Measurements from ENCODE around the gene C9orf50.
A peak's percentile ranks its signal among the peaks of the same experiment; 100 is the strongest.
"Not testable (repeated sequence)": the region's sequence is repeated elsewhere in the genome, so short reads cannot be mapped to it uniquely, and the experiment has no call there.

The C9orf50 gene

DNA sequence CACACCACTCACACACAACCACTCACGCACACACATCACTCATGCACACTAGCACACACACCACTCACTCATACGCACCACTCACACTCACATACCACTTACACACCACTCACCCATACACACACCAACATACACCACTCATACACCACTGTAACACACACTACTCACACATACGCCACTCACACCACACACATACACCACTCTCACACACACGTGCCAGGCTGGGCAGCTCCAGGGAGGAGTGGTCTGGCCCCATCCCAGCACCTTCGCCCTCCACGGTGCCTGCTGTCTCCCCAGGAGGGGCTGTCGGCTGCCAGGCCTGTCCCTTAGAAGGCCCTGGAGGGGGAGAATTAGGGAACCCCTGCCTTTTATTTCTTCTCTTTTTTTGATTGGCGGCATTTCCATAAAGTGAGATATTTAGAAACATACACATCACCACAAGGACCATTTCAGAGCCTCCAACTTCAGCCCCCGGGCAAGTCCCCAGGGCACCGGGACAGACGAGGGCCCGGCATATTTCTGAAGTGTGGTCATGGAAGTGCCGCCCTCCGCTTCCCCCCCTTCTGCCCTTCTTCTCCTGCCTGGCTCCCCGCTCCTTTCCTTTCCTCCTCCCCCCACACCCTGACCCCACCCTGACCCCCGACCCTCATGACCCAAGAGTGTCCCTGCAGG, 27.3 kb upstream of the C9orf50 start:
- DNase-seq: peak; percentile 85

DNA sequence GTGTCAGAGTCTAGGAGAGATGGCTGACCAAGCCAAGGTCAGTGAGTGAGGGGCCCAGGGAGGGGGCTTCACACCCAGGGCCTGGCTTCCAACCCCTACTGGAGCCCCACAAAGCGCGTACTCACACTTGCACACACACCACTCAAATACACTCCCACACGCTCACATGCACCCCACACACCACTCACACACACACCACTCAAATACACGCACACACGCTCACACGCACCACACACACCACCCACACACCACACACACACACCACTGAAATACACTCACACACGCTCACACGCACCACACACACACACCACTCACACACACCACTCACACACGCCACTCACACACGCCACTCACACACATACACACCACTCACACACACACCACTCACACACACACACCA, 26.7 kb upstream of the C9orf50 start:
- no peak for DNase-seq

DNA sequence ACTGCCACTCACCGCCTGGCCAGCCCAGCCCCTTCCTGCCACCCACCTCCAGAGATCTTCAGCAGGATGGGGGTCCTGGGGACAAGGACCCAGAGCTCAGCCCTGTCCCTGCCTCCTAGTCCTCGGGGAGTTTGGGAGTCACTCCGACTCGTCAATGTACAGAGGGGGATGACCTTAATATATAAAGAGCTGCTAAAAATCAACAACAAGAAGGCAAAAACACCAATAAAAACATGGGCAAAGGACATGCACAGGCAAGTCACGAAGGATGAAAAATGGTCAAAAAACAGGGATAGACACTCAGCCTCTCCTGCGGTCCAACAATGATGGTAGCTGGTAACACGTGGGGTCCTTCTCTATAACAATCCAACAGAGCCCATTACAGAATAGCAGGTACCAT, 25.8 kb upstream of the C9orf50 start:
- DNase-seq: no peak

DNA sequence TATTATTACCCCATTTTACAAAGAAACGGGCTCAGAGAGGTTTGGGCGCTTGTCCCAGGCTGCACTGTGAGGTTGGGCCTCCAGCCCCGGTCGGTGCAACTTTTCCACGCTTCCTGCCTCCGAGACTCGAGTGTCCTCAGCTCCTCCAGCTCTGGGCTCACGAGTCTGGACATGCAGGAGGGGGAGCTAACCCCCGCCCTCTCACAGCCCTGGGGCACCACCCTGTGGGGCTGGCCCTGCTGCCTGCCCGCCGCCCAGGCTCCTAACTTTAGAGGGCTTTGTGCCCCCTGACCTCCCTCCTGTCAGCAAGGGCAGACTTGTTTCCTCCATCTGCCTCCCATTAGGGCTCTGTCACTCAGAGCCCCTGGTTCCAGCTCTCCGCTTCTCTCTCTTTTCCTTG, 25.4 kb upstream of the C9orf50 start:
- DNase-seq: no peak

DNA sequence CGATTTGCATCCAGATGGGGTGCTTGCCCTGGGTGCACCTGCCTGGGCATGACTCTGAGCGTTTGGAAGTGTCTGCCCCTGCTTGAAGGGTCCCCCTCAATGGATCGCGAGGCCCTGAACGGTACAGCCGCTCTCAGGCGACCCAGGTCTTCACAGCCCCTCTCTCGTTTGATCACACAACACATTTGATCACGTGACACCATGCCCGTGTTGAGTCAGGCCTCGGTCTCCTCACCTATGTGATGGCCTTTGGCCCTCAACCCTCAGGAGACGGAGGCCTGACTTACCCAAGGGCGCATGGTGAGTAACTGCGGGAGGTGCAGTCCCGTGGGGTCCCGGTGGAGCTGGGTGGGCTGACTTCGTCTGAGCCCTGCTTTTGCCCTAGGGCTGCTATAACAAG, 24.0 kb upstream of the C9orf50 start:
- no peak for DNase-seq

DNA sequence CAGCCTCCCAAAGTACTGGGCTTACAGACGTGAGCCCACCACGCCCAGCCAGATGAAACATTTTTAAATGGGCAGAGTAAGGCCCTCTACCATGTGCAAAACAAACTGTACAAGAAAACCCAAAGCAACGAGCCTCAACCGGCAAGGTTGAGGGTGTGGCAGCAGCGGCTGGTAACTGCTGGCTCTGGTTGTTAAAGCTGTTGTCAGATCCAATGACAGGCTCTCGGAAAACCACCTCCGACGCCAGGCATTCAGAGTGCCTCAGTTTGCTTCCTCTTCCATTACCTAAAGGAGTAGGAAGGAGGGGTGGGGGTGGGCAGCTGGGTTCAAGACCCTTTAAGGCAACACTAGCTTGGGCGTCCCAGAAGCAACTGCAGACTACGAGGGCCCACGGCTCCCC, 23.5 kb upstream of the C9orf50 start:
- DNase-seq: no peak

DNA sequence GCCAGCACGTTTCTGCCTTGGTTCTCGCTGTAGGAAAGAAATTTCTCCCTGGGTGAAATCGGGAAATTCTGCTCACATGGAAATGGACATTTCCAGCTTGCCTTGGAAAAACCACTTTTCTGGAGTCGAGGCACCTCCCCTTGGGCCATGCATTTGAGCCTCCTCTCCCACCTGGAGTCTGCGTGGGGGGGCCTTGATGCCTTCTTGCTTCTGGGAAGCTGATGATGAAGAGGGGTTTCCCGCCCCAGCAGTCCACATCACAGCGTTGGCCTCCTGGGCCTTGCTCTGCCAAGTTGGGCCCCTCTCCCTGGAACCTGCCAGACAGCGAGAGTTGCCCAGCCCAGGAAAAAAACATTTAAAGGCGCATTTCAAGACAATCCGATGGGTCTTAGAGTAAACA, 22.8 kb upstream of the C9orf50 start:
- DNase-seq: no peak

DNA sequence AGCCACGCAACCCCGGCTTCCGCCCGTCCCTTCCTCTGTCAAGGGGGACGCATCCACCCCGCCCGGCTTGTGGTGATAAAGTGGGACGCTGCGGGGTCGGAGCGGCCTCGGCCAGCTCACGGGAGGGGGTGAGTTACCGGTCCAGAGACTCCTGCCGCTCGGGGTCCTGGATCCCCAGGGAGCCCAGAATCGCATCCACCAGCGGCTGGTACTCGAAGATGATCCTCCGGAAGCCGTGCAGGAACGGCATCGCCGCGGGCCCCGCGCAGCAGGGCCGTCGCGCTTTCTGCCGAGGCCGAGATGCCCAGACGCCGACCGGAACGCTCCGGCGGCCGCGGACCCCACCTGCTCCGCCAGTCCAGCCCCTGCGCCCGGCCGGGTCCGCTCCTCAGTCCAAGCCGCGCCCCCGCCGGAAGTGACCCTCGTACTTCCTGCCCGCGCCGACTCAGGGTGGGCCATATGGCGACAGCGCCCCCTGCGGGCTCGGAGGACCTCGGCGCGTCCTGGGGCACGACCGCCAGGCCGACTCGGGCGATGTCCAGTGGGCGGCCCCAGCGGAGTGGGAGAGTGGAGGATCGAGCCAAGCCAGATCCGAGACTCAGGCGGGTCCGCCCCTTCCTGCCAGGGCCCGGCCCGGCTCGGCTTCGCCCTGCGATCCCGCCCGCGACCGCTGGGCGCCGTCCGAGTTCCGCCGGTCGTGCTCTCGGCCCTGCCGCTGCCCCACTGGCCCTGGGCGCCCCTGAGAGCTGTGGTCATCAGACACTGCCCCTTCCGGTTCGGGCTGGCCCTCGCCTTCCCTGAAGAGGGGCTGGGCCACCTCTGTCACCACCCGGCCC, 21.1 kb upstream of the C9orf50 start, which contains the start of gene ASB6:
ASB6 (minus strand) TSS at position 402 of the 836 bp plus-strand sequence; CDS start at position 250, 152 bp downstream.
- peak; percentile 97 for DNase-seq

DNA sequence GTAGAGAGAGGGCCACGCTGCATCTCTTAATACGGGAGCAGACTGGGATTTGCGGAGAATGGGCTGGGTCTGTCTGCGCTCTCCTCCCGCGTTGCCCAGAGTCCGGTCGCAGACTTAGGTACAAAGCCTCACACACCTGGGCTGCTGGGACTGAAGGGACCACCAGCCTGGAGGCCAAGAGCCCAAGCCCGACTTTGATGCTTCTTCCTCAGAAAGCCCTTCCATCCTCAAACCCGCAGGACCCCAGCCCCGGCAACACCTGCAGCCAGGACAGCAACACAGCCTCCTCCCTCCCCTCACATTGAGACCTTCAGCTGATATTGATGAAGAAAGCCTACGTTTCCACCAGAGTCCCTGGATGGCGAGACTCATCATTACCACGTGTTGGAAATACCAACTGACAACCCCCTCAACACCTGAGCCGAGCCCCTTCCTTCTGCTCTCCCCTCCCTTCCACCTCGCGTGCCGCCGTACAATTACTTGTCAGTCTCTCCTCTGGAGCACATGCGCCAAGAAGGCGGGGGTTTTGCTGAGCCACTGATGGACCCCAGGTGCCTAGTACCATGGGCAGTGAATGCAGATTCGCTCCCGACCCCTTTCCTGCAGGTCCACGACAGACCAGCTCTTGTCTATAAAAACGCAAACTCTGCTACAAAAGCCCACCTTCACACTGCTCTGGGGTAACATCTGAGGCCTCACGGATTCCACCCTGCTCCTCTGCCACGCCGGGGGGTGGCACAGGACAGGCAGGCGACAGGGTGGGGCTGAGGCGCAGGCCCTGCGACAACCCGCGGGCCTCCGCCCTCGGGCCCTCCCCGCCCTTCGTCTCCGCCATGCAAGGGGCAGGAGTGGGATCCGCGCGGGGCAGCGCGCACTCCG, 20.2 kb upstream of the C9orf50 start:
- DNase-seq: no peak

DNA sequence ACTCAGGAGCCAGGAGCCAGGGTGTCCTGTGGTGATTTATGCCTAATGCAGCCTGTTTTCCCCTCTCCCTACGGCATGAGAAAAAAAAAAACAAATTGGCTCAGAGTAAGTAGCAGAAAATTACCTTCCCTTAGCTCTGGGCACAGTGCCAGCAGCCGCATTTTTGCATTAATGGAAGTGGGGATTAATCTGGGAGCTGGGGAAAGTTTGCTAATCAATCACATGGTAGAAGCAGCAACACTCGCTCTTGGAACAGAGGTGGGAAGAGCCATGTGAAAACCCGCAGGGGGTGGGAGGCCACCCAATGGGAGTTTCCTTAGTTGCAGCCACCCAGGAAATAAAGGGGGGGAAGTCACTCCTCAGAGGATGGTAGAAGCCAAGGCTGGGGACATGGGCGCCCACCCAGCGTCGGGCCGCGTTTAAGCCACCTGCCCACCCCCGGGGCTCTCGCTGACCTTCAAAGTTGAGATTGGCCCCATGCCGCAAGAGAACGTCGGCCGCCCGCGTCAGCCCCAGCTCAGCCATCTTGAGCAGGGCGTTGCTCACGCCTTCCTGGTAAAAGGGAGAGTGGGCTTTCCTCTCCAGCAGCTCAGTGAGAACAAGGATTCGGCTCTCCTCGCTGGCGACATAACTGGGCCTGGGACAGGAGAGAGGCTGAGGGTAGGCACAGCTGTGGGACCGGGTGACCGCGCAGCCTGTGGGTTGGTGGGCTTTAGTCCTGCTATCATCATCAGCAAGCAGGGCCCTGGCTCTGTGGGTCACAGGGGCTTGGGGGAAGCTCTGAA, 19.4 kb upstream of the C9orf50 start:
- DNase-seq: peak; percentile 42

DNA sequence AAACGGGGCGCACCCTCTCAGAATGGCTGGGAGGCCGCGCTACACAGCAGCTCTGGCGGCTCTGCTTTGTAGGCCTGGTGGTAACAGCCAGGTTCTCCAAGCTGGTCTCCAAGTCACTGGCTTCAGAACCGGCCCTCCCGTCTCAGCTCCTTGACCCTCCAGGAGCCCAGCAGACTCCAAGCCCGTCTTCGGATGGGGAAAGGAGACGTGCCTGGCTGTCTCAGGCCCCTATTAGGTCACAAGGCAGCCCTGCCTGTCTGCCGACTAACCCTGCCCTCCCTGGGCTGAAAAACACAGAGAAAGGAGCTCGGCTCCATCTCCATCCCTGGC, 18.8 kb upstream of the C9orf50 start:
- DNase-seq: no peak

DNA sequence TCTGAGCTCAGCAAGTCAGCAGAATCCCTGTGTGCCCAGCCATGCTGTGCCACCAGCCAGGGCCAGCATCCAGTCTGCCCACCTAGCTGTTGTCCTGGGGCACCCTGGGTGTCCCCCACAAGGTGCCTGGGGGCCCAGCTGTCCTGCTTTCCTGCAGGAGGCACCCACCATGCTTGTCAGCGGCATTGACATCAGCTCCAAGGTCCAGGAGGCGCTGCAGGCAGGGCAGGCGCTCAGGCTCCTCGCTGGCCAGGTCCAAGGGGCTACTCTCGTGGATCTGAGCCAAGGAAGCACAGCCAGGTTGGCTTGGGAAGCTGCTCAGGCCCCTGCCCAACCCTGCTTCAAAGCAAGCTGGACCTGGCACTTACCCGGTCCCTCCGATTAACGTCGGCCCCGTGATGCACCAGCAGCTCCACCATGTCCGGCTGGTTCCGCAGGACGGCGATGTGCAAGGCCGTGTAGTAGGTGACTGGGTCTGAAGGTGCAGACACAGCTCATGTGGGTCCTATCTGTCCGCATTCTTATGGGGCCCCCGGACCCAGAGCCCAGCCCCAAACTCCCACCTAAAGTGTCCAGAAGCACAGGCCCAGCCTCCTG, 18.2 kb upstream of the C9orf50 start:
- no peak for DNase-seq

DNA sequence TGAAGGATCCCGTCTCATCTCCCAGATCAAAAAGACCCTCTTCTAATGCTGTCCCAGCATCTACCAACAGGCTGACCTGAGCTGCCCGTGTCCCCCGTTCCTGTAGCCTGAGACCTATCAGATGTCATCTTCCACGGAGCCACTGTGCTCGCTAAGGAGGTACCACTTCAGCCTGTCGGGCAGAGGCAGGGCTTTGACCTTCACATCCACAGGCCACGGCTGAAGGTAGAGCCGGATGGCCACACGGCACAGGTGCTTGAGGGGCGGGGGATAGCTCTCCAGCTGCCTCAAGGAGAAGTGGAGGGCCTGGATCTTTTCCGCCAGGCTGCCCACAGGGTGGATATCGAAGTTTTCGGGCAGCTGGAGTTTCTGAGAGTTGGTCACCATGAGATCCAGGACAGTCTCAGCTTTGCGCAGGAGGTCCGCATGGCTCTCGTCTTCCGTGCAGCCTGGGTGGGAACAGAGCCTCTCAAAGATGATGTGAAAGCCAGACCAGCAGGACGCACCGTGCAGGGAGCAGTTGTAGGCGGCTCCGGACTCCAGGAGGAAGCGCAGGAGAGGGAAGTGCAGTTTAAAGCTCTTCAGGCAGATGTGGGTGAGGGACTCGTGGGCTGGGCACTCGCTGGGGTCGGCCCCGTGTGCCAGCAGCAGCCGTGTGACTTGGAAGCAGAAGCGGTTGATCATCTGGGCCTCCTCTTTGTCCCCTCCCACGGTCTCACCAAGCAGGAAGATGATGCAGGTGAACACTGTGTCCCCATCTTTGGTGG, 17.0 kb upstream of the C9orf50 start:
- no peak for DNase-seq

DNA sequence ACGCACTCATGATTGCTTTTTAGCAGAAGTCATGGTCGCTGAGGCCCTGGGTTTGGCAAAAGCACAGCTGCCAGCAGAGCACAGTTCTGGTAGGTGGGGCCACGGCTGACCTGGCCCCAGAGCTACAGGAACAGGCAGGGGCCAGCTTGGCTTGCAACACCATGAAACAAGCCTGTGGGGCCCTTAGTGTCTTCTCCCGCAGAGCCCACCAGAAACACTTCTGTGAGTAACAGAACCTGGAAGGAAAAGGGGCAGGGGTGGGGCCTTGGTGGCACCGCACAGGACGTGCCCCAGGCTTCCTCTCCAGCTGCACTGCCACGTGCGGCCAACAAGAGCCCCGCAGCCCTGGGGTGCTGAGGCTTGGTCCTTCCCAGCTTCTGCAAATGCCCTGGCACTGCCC, 16.2 kb upstream of the C9orf50 start:
- DNase-seq: no peak

DNA sequence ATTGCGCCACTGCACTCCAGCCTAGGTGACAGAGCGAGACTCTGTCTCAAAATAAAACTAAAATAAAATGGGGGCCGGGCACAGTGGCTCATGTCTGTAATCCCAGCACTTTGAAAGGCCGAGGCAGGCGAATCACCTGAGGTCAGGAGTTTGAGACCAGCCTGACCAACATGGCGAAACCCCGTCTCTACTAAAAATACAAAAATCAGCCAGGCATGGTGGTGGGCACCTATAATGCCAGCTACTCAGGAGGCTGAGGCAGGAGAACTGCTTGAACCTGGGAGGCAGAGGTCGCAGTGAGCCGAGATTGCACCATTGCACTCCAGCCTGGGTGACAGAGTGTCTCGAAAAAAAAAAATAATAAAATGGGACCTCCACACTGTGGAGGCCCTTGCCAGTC, 15.4 kb upstream of the C9orf50 start:
- not testable (repeated sequence) for DNase-seq

DNA sequence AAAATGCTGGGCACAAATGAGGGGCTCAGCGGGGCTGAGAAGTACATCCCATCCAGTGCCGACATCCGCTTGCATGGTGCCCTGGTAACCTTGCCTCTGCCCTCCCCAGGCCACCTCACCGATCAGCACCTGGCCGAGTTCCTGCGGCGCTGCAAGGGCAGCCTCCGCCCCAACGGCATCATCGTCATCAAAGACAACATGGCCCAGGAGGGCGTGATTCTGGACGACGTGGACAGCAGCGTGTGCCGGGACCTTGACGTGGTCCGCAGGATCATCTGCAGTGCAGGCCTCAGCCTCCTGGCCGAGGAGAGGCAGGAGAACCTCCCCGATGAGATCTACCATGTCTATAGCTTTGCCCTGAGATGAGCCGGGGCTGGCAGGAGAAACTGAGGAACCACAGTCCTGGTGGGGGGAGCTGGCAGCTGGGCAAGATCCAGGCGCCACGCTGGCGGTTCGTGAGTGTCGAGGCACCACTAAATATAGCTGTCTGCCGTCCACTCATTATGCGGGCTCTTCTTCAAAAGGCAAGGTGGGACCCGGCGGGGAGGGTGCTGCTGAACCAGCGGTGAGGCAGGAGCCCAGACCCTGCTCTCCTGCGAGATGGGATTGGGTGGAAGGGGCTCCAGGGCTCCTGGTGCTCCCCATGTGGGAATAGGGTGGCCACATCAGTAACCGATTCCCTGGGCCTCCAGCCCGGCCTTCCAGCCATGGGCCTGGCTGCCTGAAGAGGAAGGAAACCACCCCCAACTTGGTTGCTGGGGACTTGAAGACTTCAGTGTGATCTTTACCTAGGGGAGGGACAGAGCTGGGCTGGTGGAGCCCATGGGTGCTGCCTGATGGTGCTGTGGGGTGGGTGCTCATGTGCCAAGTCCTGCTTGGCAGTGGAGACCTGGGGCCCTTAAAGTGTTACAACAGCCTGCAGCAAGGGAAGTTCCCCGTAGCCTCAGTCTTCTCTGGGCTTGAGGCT, 14.5 kb upstream of the C9orf50 start:
- DNase-seq: no peak

DNA sequence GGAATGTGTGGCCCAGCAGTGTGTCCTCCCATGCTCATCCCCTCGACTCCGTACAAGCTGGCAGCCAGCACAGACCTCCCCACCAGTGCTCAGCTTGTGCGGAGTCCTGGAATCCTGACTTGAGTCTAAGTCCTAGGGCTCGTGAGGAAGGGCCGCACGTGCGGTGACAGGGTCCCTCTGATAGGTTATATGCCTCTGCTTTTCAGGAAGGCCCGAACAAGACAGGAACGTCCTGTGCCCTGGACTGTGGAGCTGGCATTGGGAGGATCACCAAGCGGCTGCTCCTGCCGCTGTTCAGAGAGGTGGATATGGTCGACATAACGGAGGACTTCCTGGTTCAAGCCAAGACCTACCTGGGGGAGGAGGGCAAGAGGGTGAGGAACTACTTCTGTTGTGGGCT, 12.9 kb upstream of the C9orf50 start:
- DNase-seq: no peak

DNA sequence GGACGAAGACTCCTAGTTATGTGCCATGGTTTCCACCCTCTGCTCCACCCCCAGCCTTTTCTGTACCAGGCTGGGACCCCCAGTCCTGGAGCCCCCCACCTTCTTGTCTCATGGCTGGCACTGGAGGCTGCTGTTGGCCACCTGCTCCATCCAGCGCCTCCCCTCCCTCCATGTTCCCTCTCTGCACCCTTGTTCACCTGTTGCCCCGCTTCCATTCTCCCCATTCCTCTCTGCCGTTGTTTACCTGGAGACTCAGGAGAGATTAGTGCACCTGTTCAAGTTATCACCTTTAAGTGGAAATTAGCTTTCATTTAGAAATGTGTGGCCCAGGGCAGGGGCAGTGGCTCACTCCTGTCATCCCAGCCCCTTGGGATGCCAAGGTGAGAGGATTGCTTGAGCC, 12.3 kb upstream of the C9orf50 start:
- no peak for DNase-seq

DNA sequence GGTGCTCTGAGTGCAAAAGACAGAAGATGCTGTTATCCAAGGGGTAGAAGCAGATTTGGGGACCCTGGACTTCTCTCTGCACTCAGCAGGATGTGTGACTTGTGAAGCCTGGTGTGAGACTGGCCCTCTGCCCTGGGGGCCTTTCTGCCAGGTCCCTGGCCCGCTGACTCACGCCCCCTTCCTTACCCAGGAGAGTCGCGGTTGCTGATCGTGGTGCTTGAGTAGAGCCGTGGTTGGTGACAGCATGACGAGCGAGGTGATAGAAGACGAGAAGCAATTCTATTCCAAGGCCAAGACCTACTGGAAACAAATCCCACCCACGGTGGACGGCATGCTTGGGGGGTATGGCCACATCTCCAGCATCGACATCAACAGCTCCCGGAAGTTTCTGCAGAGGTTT, 11.6 kb upstream of the C9orf50 start:
- no peak for DNase-seq

DNA sequence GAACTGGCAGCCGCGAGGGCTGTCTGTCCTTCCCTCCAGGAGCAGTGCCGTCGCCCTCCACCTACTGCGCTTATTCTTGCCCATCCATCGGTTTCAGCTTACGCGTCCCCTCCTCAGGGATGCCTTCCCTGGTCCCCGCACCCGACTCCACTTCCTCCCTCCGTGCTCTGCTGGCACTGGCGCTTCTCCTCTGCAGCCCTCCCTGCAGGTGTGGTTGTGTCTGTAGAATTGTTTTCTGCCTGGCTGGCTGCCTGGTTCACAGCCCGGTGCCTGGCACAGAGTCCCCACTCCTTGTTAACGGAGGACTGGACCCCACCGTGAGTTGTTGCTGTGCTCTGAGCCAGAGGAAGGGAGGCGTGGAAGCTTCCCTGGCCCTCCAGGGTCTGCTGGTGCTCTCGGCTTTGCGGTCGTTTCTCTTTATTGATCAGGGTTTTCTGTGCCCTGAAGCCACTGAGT, 10.8 kb upstream of the C9orf50 start:
- DNase-seq: no peak
